ENCODE data around the gene RDH11.

Gene RDH11

GRCh38 chr14:67690011-67690410, 5.6 kb downstream of the RDH11 start:
- TF ChIP-seq EZH2phosphoT487 (IDR thresholded peaks at IDR 0.05; ENCODE audit: low read length) (no peak), CTCF (IDR thresholded peaks at IDR 0.05; ENCODE audit: low read length) (no peak), EZH2 (optimal IDR thresholded peaks at IDR 0.05; ENCODE audit: low read depth, low read length) (no peak)
- H3K4me2 ChIP-seq (ENCODE audit: low read depth, low read length) = no peak overlapping the region
- H3K4me3 ChIP-seq (ENCODE audit: low read length) = no peak overlapping the region
- no peak overlapping the region for H3K9ac ChIP-seq (ENCODE audit: low read length)
- H3K27ac ChIP-seq (ENCODE audit: low read length) = no peak overlapping the region
- H3K9me3 ChIP-seq (replicated peaks; ENCODE audit: insufficient read depth, low read length) = no peaks in the 10 kb centered on the region
- peaks cover 2% of the 10 kb centered on the region; the same call in 1 of the 2 replicates for H3F3A ChIP-seq (ENCODE audit: insufficient read depth, low read length)
- no peaks in the 10 kb centered on the region for H3K79me2 ChIP-seq (ENCODE audit: low read length)
- H4K20me1 ChIP-seq (ENCODE audit: insufficient read depth, low read length) = no peaks in the 10 kb centered on the region
- H3K9me2 ChIP-seq (replicated peaks; ENCODE audit: insufficient read depth, low read length) = no peaks in the 10 kb centered on the region
- no peak for DNase-seq
- H3K4me1 ChIP-seq (ENCODE audit: low read length) = no peaks in the 10 kb centered on the region
- no peak overlapping the region for H2AFZ ChIP-seq (ENCODE audit: low read length)
- no peaks in the 10 kb centered on the region for H3K27me3 ChIP-seq (replicated peaks; ENCODE audit: insufficient read depth, low read length)
- H3K36me3 ChIP-seq (replicated peaks; ENCODE audit: insufficient read depth, low read length) = no peaks in the 10 kb centered on the region

GRCh38 chr14:67683842-67684241, 11.7 kb downstream of the RDH11 start:
- H3K9me2 ChIP-seq (replicated peaks; ENCODE audit: insufficient read depth, low read length) = no peaks in the 10 kb centered on the region
- H3K9ac ChIP-seq (ENCODE audit: low read length) = no peak overlapping the region
- H3K4me2 ChIP-seq (ENCODE audit: low read depth, low read length) = no peak overlapping the region
- TF ChIP-seq CTCF (IDR thresholded peaks at IDR 0.05; ENCODE audit: low read length) (no peak), EZH2phosphoT487 (IDR thresholded peaks at IDR 0.05; ENCODE audit: low read length) (no peak), EZH2 (optimal IDR thresholded peaks at IDR 0.05; ENCODE audit: low read depth, low read length) (no peak)
- H4K20me1 ChIP-seq (ENCODE audit: insufficient read depth, low read length) = no peaks in the 10 kb centered on the region
- no peak overlapping the region for H3K4me3 ChIP-seq (ENCODE audit: low read length)
- no peak overlapping the region for H2AFZ ChIP-seq (ENCODE audit: low read length)
- H3K79me2 ChIP-seq (ENCODE audit: low read length) = no peaks in the 10 kb centered on the region
- no peaks in the 10 kb centered on the region for H3K4me1 ChIP-seq (ENCODE audit: low read length)
- no peaks in the 10 kb centered on the region for H3F3A ChIP-seq (ENCODE audit: insufficient read depth, low read length)
- H3K27me3 ChIP-seq (replicated peaks; ENCODE audit: insufficient read depth, low read length) = no peaks in the 10 kb centered on the region
- no peaks in the 10 kb centered on the region for H3K36me3 ChIP-seq (replicated peaks; ENCODE audit: insufficient read depth, low read length)
- no peak for DNase-seq
- no peak overlapping the region for H3K27ac ChIP-seq (ENCODE audit: low read length)
- H3K9me3 ChIP-seq (replicated peaks; ENCODE audit: insufficient read depth, low read length) = no peaks in the 10 kb centered on the region

GRCh38 chr14:67680941-67681340, 14.6 kb downstream of the RDH11 start:
- H3K27me3 ChIP-seq (replicated peaks; ENCODE audit: insufficient read depth, low read length) = no peaks in the 10 kb centered on the region
- no peak for DNase-seq
- H3K9me2 ChIP-seq (replicated peaks; ENCODE audit: insufficient read depth, low read length) = no peaks in the 10 kb centered on the region
- H3K36me3 ChIP-seq (replicated peaks; ENCODE audit: insufficient read depth, low read length) = no peaks in the 10 kb centered on the region
- H4K20me1 ChIP-seq (ENCODE audit: insufficient read depth, low read length) = no peaks in the 10 kb centered on the region
- H3K4me1 ChIP-seq (ENCODE audit: low read length) = no peaks in the 10 kb centered on the region
- no peak overlapping the region for H3K9ac ChIP-seq (ENCODE audit: low read length)
- H3K4me3 ChIP-seq (ENCODE audit: low read length) = no peak overlapping the region
- H2AFZ ChIP-seq (ENCODE audit: low read length) = no peak overlapping the region
- no peaks in the 10 kb centered on the region for H3K79me2 ChIP-seq (ENCODE audit: low read length)
- no peaks in the 10 kb centered on the region for H3K9me3 ChIP-seq (replicated peaks; ENCODE audit: insufficient read depth, low read length)
- no peak overlapping the region for H3K27ac ChIP-seq (ENCODE audit: low read length)
- TF ChIP-seq EZH2phosphoT487 (IDR thresholded peaks at IDR 0.05; ENCODE audit: low read length) (no peak), EZH2 (optimal IDR thresholded peaks at IDR 0.05; ENCODE audit: low read depth, low read length) (no peak), CTCF (IDR thresholded peaks at IDR 0.05; ENCODE audit: low read length) (no peak)
- no peaks in the 10 kb centered on the region for H3F3A ChIP-seq (ENCODE audit: insufficient read depth, low read length)
- H3K4me2 ChIP-seq (ENCODE audit: low read depth, low read length) = no peak overlapping the region
